UCSD-AML1 (cell line): ENCODE measurements around the gene MKRN2OS.

Source experiments
- DNase-seq: peaks from one replicate; lab custom pipeline; 2025; ENCODE audit not compliant: unreplicated experiment; lab: John Stamatoyannopoulos, UW

MKRN2OS gene, protein sequence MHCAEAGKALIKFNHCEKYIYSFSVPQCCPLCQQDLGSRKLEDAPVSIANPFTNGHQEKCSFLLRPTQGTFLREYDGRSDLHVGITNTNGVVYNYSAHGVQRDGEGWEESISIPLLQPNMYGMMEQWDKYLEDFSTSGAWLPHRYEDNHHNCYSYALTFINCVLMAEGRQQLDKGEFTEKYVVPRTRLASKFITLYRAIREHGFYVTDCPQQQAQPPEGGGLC

DNA sequence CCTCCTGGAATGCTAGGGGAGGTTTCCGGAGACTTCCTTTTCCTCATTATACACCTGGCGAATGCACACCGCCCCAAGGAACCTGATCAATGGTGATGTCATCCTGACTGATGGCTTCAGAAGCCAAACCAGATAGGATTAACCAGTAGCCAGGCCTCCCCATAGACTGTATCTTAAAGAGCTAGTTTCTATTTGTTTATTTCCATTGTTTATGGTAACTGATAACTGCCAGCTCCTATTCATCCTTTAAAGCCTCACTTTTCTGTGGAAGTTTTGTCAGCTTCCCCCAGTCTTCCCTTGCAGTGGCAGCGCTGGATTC is at the start of gene MKRN2OS:
TSS of gene MKRN2OS (minus strand) at position 27 of the 319 bp plus-strand sequence. CDS start 35 bp downstream, outside the sequence.
- DNase-seq = no peak

DNA sequence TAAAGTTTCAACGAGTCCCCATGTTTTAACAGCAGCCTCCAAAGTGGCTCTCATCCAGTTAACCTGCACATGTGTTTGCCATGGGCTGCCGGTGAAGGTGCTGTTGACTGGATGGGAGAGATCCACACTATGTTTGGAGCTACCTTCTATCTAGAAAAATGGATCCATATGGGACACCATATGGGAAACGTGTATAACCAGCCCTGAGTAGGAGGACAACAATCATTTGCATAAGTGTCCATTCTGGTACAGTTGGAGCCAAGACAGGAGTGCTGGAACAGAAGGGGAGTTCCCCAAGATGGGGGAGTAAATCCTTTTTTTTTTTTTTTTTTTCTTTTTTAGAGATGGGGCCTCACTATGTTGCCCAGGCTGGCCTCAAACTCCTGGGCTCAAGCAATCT is 48.2 kb upstream of the MKRN2OS start:
- DNase-seq = no peak

DNA sequence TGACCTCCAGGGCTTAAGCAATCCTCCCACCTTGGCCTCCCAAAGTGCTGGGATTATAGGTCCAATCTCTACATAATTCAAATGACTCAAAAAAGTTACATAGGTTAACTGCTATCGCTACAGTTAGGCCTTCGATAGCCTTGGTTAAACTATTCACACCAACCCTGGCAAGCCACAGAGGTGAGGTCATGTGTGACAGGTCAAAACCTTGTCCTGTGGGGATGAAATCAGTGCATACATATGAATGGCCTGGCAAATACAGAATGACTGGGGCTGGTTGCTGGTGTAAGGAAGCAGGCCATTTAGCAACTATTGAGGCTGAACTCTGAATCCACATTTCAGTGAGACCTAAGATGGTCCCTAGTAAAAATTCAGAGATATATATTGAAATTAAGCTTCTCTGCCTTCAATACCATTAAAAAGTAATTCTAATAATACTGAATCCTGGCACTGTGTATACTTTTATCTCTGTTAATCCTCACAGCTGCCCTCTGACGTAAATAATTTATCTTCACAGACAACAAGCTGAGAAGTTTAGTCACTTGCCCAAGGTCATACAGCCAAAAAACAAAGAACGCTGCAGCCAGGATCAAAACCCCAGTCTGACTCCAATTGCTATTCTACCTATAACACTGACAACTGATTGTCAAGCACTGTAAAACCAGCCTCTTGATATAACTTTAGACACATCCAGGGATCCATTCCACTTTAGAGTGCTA is 46.9 kb upstream of the MKRN2OS start:
- DNase-seq = no peak

DNA sequence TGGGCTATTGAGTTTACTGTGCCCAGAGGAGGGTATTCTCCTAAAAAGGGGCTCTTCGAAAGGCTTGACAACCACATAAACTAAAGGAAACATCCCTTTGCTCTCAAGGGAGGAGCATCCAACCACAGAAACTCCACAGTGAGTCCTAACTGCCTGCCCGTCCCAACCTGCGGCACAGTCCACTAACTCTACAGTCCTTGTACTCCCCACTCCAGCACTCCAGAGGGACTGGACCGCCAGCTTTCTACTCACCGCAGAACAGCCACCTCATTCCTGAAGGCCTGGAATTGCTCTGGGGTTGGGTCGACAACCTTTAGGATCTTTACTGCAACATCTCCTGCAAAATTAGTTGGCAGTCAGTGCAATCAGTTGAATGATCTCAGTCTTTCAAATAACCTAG is 46.2 kb upstream of the MKRN2OS start:
- no peak for DNase-seq

DNA sequence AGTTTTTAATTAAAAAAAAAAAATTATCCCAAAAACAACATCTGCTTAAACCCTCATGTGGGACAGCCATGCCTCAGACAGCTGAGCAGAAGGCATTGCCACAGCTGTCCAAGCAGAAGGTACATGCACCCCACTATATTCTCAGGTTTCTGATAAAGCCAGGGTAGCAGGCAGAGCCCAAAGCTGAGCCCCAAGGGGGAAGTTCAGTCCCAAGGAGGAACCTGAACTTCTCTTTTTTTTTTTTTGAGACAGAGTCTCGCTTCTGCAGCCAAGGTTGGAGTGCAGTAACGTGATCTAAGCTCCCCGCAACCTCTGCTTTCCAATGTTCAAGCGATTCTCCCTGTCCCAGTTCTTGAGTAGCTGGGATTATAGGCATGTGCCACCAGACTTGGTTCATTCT is 44.8 kb upstream of the MKRN2OS start:
- no peak for DNase-seq

DNA sequence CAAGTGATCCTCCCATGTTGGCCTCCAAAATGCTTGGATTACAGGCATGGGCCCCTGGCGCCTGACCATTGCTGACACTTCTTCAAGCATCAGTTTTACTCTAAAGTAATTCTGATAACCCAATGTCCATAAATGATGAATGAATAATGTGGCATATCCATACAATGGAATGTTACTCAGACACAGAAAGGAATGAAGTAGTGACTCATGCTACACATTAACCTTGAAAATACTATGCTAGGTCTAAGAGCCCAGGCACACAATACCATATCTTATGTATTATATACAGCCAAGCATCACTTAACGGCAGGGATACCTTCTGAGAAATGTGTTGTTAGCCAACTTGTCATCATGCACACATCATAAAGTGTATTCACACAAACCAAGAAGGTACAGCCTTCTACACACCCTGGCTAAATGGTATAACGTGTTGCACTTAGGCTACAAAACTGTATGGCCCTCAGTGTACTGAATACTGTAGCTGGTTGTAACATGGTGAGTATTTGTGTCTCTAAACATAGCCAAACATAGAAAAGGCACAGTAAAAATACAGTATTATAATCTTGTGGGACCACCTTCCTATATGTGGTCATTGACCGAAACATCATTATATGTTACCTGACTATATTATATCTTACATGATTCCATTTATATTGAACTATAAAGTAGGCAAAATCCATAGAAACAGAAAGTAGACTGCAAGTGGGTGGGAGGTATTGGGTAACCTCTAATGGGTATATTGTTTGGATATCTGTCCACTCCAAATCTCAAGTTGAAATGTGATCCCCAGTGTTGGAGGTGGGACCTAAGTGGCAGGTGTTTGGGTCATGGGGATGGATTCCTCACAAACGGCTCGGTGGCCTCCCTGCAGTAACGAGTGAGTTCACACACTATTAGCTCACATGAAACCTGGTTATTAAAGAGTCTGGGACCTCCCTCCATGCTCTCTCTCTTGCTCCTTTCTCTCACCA is 43.0 kb upstream of the MKRN2OS start:
- no peak for DNase-seq

DNA sequence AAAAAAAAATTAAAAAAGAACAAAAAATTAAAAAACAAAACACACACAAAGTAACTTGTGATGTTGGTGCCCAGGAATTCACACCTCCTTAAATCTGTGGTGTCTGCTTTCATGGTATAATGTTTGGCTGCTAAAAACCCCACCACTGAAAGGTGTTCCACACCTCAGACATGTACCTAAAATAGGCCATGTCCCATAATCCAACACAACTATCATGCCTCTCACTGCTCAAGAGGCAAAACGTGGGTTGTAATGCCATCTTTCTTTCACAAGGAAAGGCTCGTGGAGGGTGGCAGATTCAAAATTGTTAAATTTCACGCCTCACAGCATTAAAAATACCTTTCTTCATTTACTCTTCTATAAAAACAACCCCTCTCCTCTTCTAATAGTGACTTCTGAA is 41.1 kb upstream of the MKRN2OS start:
- DNase-seq = no peak

DNA sequence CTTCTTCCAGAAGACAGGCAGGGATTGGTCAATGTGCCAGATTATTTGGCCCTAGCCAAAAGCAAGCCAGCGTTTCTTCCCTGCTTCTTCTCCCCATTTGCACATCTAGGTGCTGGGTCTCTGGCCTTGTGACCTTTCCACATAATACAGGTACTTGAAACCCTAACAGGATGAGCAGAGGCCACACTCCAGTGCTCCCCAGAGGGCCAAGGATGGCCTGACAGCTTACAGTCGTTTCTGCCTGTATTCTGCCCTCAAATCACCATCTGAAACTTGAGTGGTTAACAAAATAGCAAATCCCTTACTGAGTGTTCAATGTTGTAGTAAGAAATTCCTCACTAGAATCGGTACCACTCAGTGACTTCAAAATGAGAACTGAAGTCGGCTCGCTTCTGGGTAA is 40.7 kb upstream of the MKRN2OS start:
- DNase-seq = no peak

DNA sequence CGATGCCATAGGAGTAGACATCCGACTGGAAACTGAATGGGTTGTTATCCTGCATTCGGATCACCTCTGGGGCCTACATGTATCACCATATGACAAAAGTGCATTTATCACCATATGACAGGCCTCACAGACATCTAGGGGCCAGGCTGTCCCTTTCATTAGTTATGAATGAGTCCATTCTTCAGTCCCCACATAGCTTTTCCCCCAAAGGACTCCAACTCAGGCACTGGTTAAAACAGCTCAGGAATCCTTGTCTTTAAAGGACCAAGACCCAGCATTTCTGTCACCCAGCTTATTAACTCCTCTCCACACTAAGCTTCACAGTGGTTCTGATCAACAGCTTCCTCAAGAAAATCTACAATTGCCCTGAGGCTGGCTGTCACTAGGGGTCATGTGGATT is 39.9 kb upstream of the MKRN2OS start:
- no peak for DNase-seq

DNA sequence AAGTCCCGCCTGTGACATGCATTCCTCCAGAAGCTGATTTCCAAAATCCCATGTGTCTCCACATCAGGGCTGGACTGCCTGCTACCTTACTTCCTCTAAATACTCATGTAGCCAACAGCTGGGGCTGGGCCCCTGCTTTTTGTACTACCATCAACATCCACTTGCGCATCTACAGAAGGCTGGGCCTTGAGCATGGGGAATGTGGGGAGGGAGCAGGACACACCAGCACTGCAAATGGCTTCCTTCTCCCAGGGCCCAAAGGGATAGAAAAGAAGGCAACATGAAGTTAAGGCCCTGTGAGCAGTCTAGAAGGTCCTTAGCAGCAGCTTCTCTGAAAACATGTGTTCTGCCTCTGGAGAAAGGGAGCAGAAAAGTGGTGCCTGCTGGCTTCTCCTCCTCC is 38.8 kb upstream of the MKRN2OS start:
- DNase-seq = no peak

DNA sequence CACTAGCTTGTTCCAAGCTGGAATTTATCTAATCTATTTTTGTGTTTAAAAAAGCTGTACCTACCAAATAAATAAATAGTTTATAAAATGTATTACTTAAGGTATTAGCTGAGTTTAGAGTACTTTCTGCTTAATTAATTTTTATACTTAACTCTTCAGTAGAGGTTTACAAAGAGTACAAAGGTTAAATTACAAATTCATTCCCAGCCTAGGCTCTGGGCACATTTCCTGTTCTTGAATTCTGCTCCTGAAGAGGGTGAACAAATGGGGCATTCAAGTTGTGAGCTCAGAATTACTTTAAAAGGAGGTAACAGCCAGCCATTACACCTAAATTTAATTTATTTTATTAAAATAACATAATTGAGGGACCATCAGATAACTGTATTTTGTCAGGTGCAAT is 38.0 kb upstream of the MKRN2OS start:
- DNase-seq = no peak

DNA sequence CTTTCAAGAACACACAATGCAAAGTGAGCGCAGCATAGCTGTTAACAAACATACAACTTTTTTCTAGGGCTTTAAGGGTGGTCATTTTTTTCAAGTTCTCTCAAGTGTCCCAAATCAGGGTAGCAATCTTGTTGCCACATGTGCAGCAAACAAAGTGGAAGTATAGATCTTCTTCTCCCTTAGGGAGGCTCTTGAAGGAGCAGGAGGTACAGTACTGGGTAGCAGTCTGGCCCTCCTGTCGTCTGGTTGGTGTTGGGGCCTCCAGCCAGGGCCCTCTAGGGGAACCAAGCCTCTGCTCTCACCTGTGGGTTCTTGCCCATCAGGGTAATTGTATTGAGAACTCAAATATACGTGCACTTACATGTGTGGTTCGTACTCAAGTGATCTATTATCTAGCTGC is 37.4 kb upstream of the MKRN2OS start:
- no peak for DNase-seq

DNA sequence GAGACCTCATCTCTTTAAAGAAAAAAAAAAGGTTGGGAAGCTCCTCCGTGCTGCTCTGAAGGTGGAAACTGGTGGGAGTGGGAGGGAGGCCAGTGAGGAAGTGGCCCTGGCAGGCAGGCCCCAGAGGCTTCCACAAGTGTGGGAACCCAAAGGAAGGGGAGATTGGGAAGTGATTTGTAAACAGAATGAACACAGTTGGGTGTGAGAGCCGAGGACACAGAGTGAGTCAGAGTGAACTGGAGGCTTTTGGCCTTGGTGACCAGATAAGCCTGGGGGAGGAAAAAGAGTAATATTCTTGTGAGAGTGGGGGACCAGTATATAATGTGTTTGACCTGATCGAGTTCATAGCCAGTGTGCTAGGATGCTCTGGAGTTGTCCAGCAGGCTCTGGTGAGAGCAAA is 34.6 kb upstream of the MKRN2OS start:
- DNase-seq = no peak

DNA sequence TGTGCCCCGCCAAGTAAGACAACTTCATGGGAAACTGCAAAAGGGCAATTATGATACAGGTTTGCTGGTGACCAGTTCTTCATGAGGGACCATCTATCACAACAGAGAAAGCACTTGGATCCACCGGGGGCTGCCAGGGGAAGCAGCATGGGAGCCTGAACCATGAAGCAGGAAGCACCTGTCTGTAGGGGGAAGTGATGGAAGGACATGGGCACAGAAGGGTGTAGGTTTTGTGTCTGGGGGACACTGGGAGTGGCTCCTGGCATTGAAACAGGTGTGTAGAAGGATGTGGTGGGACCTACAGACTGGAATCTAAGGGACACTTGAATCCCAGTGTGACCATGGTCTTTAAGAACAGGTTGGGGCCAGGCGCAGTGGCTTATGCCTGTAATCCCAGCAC is 34.2 kb upstream of the MKRN2OS start:
- peak; percentile 36 for DNase-seq

DNA sequence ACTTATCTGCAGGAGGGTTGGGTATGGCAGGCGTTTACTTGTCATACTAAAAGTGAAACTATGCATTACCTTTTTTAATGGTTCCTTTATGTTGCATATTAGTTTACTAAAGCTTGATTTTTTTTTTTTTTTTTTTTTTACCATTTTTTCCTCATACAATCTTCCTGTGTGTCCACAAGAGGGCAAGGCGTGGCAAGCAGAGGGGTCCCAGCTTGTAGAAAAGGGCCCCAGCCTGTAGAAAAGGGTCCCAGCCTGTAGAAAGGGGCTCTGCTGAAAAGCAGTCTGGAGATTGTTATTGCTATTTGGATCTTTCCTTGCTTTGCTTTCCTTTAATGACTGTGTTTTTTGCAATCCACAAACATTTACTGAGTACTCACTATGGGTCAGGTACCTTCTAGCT is 33.4 kb upstream of the MKRN2OS start:
- DNase-seq = no peak

DNA sequence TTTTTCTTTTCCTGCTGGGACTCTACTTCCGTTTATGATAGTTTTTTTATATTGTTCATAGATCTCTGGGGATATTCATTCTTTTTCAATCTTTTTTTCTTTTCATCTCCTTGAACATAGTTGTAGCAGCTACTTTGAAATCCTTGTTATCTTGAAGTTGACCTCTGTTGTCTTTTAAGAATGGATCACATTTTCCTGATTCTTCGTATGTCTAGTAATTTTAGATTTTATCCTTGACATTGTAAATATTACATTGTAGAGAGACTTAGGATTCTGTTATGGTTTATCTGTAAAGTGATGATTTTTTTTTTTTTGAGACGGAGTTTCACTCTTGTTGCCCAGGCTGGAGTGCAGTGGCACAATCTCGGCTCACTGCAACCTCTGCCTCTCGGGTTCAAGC is 32.1 kb upstream of the MKRN2OS start:
- no peak for DNase-seq

DNA sequence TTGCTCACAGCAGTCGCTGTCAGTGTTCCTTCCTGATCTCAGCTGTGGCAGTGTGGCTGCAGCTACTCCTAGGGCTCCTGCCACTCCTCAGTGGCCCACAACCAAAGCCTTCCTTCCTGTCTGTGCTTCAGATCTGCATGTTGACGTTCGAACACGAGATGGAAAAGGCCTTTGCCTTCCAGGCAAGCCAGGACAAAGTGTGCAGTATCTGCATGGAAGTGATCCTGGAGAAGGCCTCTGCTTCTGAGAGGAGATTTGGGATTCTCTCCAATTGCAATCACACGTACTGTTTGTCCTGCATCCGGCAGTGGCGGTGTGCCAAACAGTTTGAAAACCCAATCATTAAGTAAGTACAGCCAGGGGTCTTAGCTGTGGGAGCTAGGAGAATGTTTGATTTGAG is 29.4 kb upstream of the MKRN2OS start:
- DNase-seq = peak; percentile 20

DNA sequence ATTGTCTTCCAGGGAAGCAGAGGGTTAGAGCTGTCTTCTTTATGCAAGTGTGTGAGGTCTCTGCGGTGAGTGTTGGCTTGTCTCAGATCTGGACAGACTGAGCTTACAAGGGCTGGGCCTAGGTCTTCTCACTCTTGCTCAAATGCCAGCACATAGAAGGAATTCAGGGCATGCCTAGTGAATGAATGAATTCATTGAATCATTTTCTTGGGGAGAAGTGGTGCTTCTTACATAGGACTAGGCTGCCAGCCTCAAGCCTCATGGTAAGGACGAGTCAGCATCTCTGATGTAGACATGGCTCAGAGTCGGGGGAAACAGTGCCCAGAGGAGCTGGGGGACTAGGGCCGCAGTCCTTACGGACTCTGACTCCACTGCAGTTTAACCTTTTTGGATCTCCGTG is 28.8 kb upstream of the MKRN2OS start:
- DNase-seq = no peak

DNA sequence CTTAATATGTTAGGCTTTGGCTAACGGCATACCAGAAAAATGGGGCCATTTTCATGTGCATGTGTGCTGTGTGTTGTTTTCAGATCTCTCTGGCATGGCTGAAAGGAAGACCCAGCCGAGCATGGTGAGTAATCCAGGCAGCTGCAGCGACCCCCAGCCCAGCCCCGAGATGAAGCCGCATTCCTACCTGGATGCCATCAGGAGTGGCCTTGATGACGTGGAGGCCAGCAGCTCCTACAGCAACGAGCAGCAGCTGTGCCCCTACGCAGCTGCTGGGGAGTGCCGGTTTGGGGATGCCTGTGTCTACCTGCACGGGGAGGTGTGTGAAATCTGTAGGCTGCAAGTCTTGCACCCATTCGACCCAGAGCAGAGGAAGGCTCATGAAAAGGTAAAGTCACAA is 26.7 kb upstream of the MKRN2OS start:
- DNase-seq = no peak

DNA sequence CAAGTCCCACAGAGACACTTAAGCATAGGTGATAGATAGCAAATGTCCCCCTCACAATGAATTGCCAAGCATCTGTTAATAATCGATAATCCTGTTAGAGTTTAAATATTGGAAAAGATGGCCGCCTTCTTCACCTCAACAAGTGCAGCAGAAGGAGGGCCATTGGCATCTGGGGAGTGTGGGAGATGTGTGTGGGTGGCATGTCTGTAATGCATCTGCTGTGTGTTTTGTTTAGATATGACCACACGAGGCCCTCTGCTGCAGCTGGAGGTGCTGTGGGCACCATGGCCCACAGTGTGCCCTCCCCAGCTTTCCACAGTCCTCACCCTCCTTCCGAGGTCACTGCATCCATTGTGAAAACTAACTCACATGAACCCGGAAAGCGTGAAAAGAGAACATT is 24.5 kb upstream of the MKRN2OS start:
- no peak for DNase-seq

DNA sequence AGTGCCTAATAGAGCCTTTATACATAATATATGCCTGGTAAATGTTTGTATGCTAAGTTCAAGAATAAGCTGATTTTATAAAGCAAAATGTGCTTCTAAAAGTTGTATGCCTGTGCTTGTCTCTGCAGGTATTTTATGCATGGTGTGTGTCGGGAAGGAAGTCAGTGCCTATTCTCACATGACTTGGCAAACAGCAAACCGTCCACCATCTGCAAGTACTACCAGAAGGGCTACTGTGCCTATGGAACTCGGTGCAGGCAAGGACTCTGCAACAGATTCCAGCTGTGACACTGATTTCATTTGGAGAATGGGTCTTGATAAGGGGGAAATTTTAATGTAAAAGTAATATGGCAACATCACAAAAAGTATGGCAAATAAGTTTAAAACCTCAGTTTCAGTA is 23.4 kb upstream of the MKRN2OS start:
- no peak for DNase-seq

DNA sequence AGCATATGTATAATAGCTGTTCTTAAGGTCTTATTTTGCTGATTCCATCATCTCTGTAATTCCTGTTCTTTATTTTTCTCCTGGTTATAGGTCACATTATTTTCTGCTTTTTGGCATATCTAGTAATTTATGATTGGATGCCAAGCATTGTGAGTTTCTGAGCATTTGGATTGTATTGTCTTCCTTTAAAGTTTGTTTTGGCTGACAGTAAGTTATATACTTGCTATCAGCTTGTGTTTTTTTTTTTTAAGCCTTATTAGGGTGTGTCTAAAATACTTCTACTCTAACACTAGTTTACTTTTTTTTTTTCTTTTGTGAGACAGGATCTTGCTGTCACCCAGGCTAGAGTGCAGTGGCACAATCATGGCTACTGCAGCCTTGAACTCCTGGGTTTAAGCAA is 21.7 kb upstream of the MKRN2OS start:
- DNase-seq = no peak
